Measurements from ENCODE around the gene MPG. TPM values are rescaled to one million over a fixed set of nuclear protein-coding genes. Genes with fewer than 3 reads are reported as not detected.
"Not testable (repeated sequence)": the region's sequence is repeated elsewhere in the genome, so short reads cannot be mapped to it uniquely, and the experiment has no call there.

Gene MPG
- total RNA-seq, 1 donor from 2014 or later = 72.6 TPM

GRCh38 chr16:41439-42068, 36.5 kb upstream of the MPG start:
- Mint-ChIP-seq H3K4me3 (no peak overlapping the region), H3K36me3 (ENCODE audit: low read depth) (peaks cover 56% of the 10 kb centered on the region), H3K27ac (no peak overlapping the region), H3K9me3 (no peaks in the 10 kb centered on the region), H3K4me1 (peaks cover 38% of the 10 kb centered on the region), H3K27me3 (no peaks in the 10 kb centered on the region)
- no peak for DNase-seq
- intact Hi-C loops (cut with micrococcal nuclease) = no loop called here

DNA sequence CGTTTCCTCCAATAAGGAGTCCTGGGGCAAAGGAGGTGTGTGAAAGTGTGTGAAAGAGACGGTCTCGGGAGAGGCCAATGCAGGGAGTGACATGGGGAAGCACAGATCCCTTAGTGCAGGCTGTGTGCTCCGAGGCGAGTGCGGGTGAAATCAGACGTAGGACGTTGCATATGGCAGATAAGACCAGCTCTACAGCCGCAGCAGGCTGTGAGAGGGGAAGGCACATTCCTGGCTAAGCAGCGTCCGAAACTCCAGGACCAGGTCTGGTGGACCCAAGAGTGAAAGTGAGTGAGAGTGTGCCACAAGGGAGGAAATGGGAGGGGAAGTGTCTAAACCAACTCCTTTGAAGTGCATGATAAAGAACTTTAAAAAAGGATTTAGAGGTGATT, 36.0 kb upstream of the MPG start:
- Mint-ChIP-seq H3K4me3 (no peak overlapping the region), H3K27ac (no peak overlapping the region), H3K36me3 (ENCODE audit: low read depth) (peaks cover 57% of the 10 kb centered on the region), H3K4me1 (peaks cover 39% of the 10 kb centered on the region), H3K9me3 (no peaks in the 10 kb centered on the region), H3K27me3 (no peaks in the 10 kb centered on the region)
- intact Hi-C loops (cut with micrococcal nuclease) = no loop called here
- DNase-seq = no peak

DNA sequence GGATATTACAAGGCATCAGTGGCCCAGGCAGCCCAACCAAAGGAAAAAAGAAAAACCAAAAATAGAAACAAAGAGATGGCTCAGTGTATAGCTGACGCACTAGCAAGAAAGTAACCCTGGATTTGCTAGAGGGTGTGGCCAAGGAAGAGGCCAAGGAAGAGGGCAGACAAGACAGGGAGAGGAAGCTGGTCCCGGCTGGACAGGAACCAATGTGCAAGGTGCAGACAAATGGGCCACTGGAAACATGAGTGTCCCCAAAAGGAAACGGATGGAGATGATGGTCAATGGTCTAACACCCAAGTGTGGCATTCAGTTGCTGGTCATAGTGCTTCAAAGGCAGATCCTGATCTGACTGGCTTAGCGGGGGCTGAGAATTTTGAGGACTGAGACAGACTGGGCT, 35.3 kb upstream of the MPG start:
- Mint-ChIP-seq H3K36me3 (ENCODE audit: low read depth) (peaks cover 62% of the 10 kb centered on the region), H3K9me3 (no peaks in the 10 kb centered on the region), H3K4me1 (peaks cover 42% of the 10 kb centered on the region), H3K4me3 (no peak overlapping the region), H3K27me3 (no peaks in the 10 kb centered on the region), H3K27ac (no peak overlapping the region)
- DNase-seq = no peak
- intact Hi-C loops (cut with micrococcal nuclease) = no loop called here

DNA sequence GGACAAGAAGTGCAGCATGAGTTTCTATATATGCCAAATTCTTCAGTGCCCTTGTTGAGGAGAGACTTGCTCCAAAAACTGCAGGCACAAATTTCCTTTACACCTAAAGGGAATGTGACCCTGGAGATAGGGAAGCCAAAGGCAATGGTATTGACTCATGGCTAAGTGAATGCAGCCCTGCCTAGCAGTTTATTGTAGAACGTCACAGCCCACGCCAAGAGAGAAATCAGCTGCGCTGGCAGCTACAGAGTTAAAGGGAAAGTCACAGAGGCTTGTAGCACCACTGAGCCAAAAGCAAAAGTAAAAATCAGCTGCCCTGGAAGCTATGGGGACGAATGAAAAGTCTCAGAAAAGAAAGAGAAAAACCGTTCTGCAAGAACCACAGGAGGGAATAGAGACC, 34.7 kb upstream of the MPG start:
- Mint-ChIP-seq H3K36me3 (ENCODE audit: low read depth) (peaks cover 62% of the 10 kb centered on the region), H3K4me1 (peaks cover 42% of the 10 kb centered on the region), H3K27me3 (no peaks in the 10 kb centered on the region)

DNA sequence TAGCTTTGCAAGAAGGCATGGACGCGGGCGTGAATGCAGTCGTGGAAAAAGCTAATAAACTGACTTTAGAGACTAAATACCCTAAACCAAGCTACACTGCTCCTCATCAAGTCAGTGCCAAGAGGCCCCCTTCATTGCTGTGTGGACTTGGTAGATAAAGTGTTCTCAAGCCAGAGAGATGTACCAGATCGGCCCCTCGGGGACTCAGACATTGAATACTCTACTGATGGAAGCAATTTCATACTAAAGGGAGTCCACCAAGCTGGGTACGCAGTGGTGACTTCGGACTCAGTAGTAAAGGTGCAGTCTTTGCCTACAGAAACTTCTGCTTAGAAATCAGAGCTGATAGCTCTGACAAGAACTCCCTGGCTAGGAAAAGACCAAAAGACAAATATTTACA, 33.4 kb upstream of the MPG start:
- no peak for DNase-seq
- intact Hi-C loops (cut with micrococcal nuclease) = no loop called here
- Mint-ChIP-seq H3K27me3 (no peaks in the 10 kb centered on the region), H3K27ac (no peak overlapping the region), H3K9me3 (no peaks in the 10 kb centered on the region), H3K4me3 (no peak overlapping the region), H3K4me1 (peaks cover 31% of the 10 kb centered on the region), H3K36me3 (ENCODE audit: low read depth) (peaks cover 60% of the 10 kb centered on the region)

More for the DNA sequence above, 34.7 kb upstream of the MPG start:
- intact Hi-C loops (cut with micrococcal nuclease) = no loop called here
- H3K4me3 Mint-ChIP-seq = no peak overlapping the region
- no peak for DNase-seq
- H3K27ac Mint-ChIP-seq = no peak overlapping the region
- H3K9me3 Mint-ChIP-seq = no peaks in the 10 kb centered on the region

- Mint-ChIP-seq H3K36me3 (ENCODE audit: low read depth) (peaks cover 65% of the 10 kb centered on the region), H3K9me3 (no peaks in the 10 kb centered on the region), H3K4me3 (no peak overlapping the region), H3K27me3 (no peaks in the 10 kb centered on the region), H3K4me1 (peaks cover 30% of the 10 kb centered on the region), H3K27ac (no peak overlapping the region)
- intact Hi-C loops (cut with micrococcal nuclease) = no loop called here
- no peak for DNase-seq
These were observed 32.6 kb upstream of the MPG start for GRCh38 chr16:45454-45853.

- H3K9me3 Mint-ChIP-seq; intact Hi-C loops (cut with micrococcal nuclease); DNase-seq; H3K27ac Mint-ChIP-seq; H3K27me3 Mint-ChIP-seq; H3K4me3 Mint-ChIP-seq: not testable (repeated sequence)
- peaks cover 71% of the 10 kb centered on the region for H3K36me3 Mint-ChIP-seq (ENCODE audit: low read depth)
- peaks cover 38% of the 10 kb centered on the region for H3K4me1 Mint-ChIP-seq
These were observed 31.5 kb upstream of the MPG start for GRCh38 chr16:46510-46909.

DNA sequence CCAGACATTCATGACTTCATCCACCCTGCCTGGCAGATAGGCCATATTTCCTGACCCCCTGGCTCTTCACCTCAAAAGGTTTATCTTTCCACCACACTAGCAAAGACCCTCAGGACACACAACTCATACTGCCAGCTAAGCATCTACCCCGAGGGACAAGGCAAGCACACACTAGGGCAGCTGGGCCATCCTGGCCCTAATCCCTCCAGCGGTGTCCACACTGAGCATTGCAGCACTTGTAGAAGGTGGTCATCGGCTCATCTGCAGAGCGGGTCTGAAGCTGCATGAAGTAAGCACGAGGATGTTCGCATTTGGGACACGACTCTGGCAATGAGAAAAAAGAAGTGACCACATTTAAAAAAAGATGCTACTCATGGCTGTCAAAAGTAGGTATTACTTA, 30.8 kb upstream of the MPG start:
- Mint-ChIP-seq H3K9me3 (no peaks in the 10 kb centered on the region), H3K4me3 (no peak overlapping the region), H3K27ac (peak overlapping the region; percentile 56), H3K4me1 (peaks cover 34% of the 10 kb centered on the region), H3K27me3 (no peaks in the 10 kb centered on the region), H3K36me3 (ENCODE audit: low read depth) (peaks cover 70% of the 10 kb centered on the region)
- no peak for DNase-seq
- intact Hi-C loops (cut with micrococcal nuclease) = no loop called here

- Mint-ChIP-seq H3K27me3 (no peaks in the 10 kb centered on the region), H3K4me3 (peak overlapping the region; percentile 98), H3K27ac (no peak overlapping the region), H3K36me3 (ENCODE audit: low read depth) (peaks cover 45% of the 10 kb centered on the region), H3K4me1 (peaks cover 26% of the 10 kb centered on the region), H3K9me3 (no peaks in the 10 kb centered on the region)
- no peak for DNase-seq
- intact Hi-C loops (cut with micrococcal nuclease) = no loop called here
These were observed 27.0 kb upstream of the MPG start for GRCh38 chr16:50769-51591.

GRCh38 chr16:53346-54236, 24.4 kb upstream of the MPG start, which contains the start of the genes POLR3K and SNRNP25:
Gene POLR3K, minus strand, starts transcription at chr16:53608. Its CDS starts 22 bp downstream, at chr16:53586.
Gene SNRNP25, plus strand, starts transcription at chr16:53828. Its CDS starts 189 bp downstream, at chr16:54017.
- Mint-ChIP-seq H3K27me3 (no peaks in the 10 kb centered on the region), H3K4me3 (peak within 1 kb of the TSS; percentile 98), H3K36me3 (ENCODE audit: low read depth) (peaks cover 44% of the 10 kb centered on the region), H3K27ac (peak within 1 kb of the TSS; percentile 93), H3K4me1 (peaks cover 19% of the 10 kb centered on the region), H3K9me3 (no peaks in the 10 kb centered on the region)
- intact Hi-C loops (cut with micrococcal nuclease) = no loop called here
- peak; percentile 98 for DNase-seq

DNA sequence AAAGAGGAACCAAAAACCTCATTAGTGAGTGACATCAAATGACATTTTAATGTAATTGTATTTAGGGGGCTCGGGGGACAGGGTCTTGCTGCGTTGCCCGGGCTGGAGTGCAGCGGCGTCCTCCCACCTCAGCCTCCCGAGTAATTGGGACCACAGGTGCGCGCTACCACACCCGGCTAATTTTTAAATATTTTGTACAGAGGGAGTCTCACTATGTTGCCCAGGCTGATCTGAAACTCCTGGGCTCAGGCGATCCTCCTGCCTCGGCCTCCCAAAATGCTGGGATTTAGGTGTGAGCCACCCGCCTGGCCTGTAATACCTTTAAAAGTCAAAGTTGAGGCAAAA, 23.8 kb upstream of the MPG start:
- no peak overlapping the region for H3K27ac Mint-ChIP-seq
- H3K4me1 Mint-ChIP-seq = peaks cover 19% of the 10 kb centered on the region
- intact Hi-C loops (cut with micrococcal nuclease) = no loop called here
- no peak for DNase-seq
- H3K27me3 Mint-ChIP-seq = no peaks in the 10 kb centered on the region
- no peaks in the 10 kb centered on the region for H3K9me3 Mint-ChIP-seq
- peaks cover 42% of the 10 kb centered on the region for H3K36me3 Mint-ChIP-seq (ENCODE audit: low read depth)
- H3K4me3 Mint-ChIP-seq = peak overlapping the region; percentile 98

DNA sequence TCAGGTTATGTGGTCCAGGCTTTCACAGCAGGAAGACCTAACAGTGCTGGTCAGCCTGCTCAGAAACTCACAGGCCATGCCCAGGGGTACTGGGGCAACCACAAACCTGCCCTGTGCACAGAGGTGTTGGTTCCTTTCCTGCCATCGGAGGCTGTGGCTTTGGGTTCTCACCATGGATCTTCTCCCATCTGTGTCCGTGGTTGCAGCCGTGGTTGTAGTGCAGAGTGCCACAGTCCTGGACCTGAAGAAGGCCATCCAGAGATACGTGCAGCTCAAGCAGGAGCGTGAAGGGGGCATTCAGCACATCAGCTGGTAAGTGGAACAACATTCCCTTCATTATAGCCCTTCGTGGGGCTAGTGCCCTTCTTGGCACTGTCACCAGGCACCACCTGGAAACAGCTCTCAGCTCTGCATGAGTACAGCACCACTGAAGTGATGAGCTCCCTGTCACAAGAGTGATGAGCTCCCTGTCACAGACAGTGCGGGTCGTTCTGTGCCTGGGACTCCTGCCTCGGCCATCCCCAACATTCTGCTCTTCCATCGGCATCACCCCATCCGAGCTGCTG, 22.4 kb upstream of the MPG start:
- H3K9me3 Mint-ChIP-seq = no peaks in the 10 kb centered on the region

GRCh38 chr16:56231-56927, 21.6 kb upstream of the MPG start:
- intact Hi-C loops (cut with micrococcal nuclease) = no loop called here
- Mint-ChIP-seq H3K4me1 (peaks cover 11% of the 10 kb centered on the region), H3K27ac (no peak overlapping the region), H3K27me3 (no peaks in the 10 kb centered on the region), H3K9me3 (no peaks in the 10 kb centered on the region), H3K4me3 (no peak overlapping the region), H3K36me3 (ENCODE audit: low read depth) (peaks cover 27% of the 10 kb centered on the region)
- no peak for DNase-seq

More for the DNA sequence above, 22.4 kb upstream of the MPG start:
- Mint-ChIP-seq H3K27ac (no peak overlapping the region), H3K36me3 (ENCODE audit: low read depth) (peaks cover 35% of the 10 kb centered on the region), H3K27me3 (no peaks in the 10 kb centered on the region), H3K4me1 (peaks cover 16% of the 10 kb centered on the region), H3K4me3 (peak overlapping the region; percentile 98)
- no peak for DNase-seq
- intact Hi-C loops (cut with micrococcal nuclease) = no loop called here
